GM15510 (cell line): ENCODE results near the gene ZNF346.

Experiments
- POLR2A ChIP-seq: IDR thresholded peaks from 3 replicates; pipeline ENCODE4 v1.6.1; 2011; ENCODE audit warnings: borderline replicate concordance; ENCODE audit not compliant: insufficient read length; ENCODE audit errors: extremely low read depth

ZNF346 gene

GRCh38 chr5:177043114-177043513, 20.6 kb downstream of the ZNF346 start:
- TF ChIP-seq POLR2A = no peak

GRCh38 chr5:177043958-177044357, 21.5 kb downstream of the ZNF346 start:
- TF ChIP-seq POLR2A = no peak

- no peak for TF ChIP-seq POLR2A
Observed at GRCh38 chr5:177044641-177045040, 22.1 kb downstream of the ZNF346 start.

GRCh38 chr5:177045631-177046030, 23.1 kb downstream of the ZNF346 start:
- no peak for TF ChIP-seq POLR2A

- no peak for TF ChIP-seq POLR2A
Observed at GRCh38 chr5:177049285-177049684, 26.8 kb downstream of the ZNF346 start.

- no peak for TF ChIP-seq POLR2A
Observed at GRCh38 chr5:177064500-177065277, 42.2 kb downstream of the ZNF346 start.

- no peak for TF ChIP-seq POLR2A
Observed at GRCh38 chr5:177065491-177065890, 43.0 kb downstream of the ZNF346 start.

GRCh38 chr5:177066224-177066623, 43.7 kb downstream of the ZNF346 start:
- TF ChIP-seq POLR2A = no peak

- TF ChIP-seq POLR2A = no peak
Observed at GRCh38 chr5:177067503-177067902, 45.0 kb downstream of the ZNF346 start.

- no peak for TF ChIP-seq POLR2A
Observed at GRCh38 chr5:177070536-177071191, 48.2 kb downstream of the ZNF346 start.

GRCh38 chr5:177071666-177072385, 49.3 kb downstream of the ZNF346 start:
- no peak for TF ChIP-seq POLR2A

GRCh38 chr5:177077335-177077734, 54.8 kb downstream of the ZNF346 start:
- no peak for TF ChIP-seq POLR2A

GRCh38 chr5:177079606-177080005, 57.1 kb downstream of the ZNF346 start:
- no peak for TF ChIP-seq POLR2A

- TF ChIP-seq POLR2A = no peak
Observed at GRCh38 chr5:177080265-177080664, 57.8 kb downstream of the ZNF346 start.

- no peak for TF ChIP-seq POLR2A
Observed at GRCh38 chr5:177081859-177082258, 59.4 kb downstream of the ZNF346 start.
